ENCODE results near the gene DUSP19.

DUSP19 gene

GRCh38 chr2:183149489-183149888 lies 70.9 kb downstream of the DUSP19 start:
- H3K27ac Mint-ChIP-seq, result no peak overlapping the region
- no peak for DNase-seq
- peaks cover 15% of the 10 kb centered on the region for H3K4me1 Mint-ChIP-seq
- H3K9me3 Mint-ChIP-seq, result peaks cover 1% of the 10 kb centered on the region in 2 donors
- ATAC-seq, result no peak
- no peaks in the 10 kb centered on the region for H3K27me3 Mint-ChIP-seq
- no peak overlapping the region for H3K4me3 Mint-ChIP-seq
